ENCODE data around the gene TRIP10. TPM values are rescaled to one million over a fixed set of nuclear protein-coding genes. Genes with fewer than 3 reads are reported as not detected.
A peak's percentile ranks its signal among the peaks of the same experiment; 100 is the strongest.

The TRIP10 gene
- total RNA-seq, 1 donor from 2014 or later, result 50.5 TPM

- no peak for DNase-seq (ENCODE audit: low read depth, low spot score)
Observed at GRCh38 chr19:6724631-6725492, 14.6 kb upstream of the TRIP10 start.

- DNase-seq (ENCODE audit: low read depth, low spot score), result no peak
Observed at GRCh38 chr19:6725513-6726231, 13.8 kb upstream of the TRIP10 start.

- DNase-seq (ENCODE audit: low read depth, low spot score), result no peak
Observed at GRCh38 chr19:6728346-6728745, 11.1 kb upstream of the TRIP10 start.

GRCh38 chr19:6729573-6730152 is 9.8 kb upstream of the TRIP10 start:
- no peak for DNase-seq (ENCODE audit: low read depth, low spot score)

- DNase-seq (ENCODE audit: low read depth, low spot score), result no peak
Observed at GRCh38 chr19:6730153-6730804, 9.2 kb upstream of the TRIP10 start.

- DNase-seq (ENCODE audit: low read depth, low spot score), result no peak
Observed at GRCh38 chr19:6730941-6731670, 8.4 kb upstream of the TRIP10 start.

GRCh38 chr19:6731822-6732221 is 7.7 kb upstream of the TRIP10 start:
- no peak for DNase-seq (ENCODE audit: low read depth, low spot score)

- no peak for DNase-seq (ENCODE audit: low read depth, low spot score)
Observed at GRCh38 chr19:6732803-6733337, 6.6 kb upstream of the TRIP10 start.

GRCh38 chr19:6733338-6734095 is 6.0 kb upstream of the TRIP10 start:
- no peak for DNase-seq (ENCODE audit: low read depth, low spot score)

GRCh38 chr19:6734096-6734696 is 5.3 kb upstream of the TRIP10 start:
- no peak for DNase-seq (ENCODE audit: low read depth, low spot score)

GRCh38 chr19:6735181-6735911 is 4.1 kb upstream of the TRIP10 start:
- no peak for DNase-seq (ENCODE audit: low read depth, low spot score)

GRCh38 chr19:6736169-6736916 is 3.1 kb upstream of the TRIP10 start:
- peak; percentile 71 for DNase-seq (ENCODE audit: low read depth, low spot score)

- no peak for DNase-seq (ENCODE audit: low read depth, low spot score)
Observed at GRCh38 chr19:6736917-6737283, 2.6 kb upstream of the TRIP10 start.

GRCh38 chr19:6737284-6737872 is 2.1 kb upstream of the TRIP10 start, which contains the start of gene GPR108:
Gene GPR108 (minus strand): TSS chr19:6737580. CDS start chr19:6737576, 4 bp downstream.
- peak; percentile 100 for DNase-seq (ENCODE audit: low read depth, low spot score)

GRCh38 chr19:6737873-6738786 is 1.4 kb upstream of the TRIP10 start:
- no peak for DNase-seq (ENCODE audit: low read depth, low spot score)

- no peak for DNase-seq (ENCODE audit: low read depth, low spot score)
Observed at GRCh38 chr19:6738787-6739389, 592 bp upstream of the TRIP10 start.

Measured in pulmonary artery endothelial cell (primary cell).